OCI-LY1 (cell line): ENCODE measurements around the gene TAF3.
"Not testable (repeated sequence)": the region's sequence is repeated elsewhere in the genome, so short reads cannot be mapped to it uniquely, and the experiment has no call there.

ENCODE experiments used
- H2AFZ ChIP-seq: fragments of 200-600 bp; sonication (generic), shearing (Covaris generic); 2 replicates; pipeline ENCODE4 v1.6.0; 2014; ENCODE audit warnings: antibody characterized with exemption, mild to moderate bottlenecking, low read length
- H3F3A ChIP-seq: fragments of 200-600 bp; sonication (generic), shearing (Covaris generic); 2 replicates; pipeline ENCODE4 v1.6.0; 2014; ENCODE audit warnings: mild to moderate bottlenecking, antibody characterized with exemption, low read length, moderate library complexity; ENCODE audit not compliant: insufficient read depth
- H3K27ac ChIP-seq: fragments of 200-600 bp; sonication (generic); 2 replicates; pipeline ENCODE4 v1.5.1; 2014; ENCODE audit warnings: low read length, mixed run types, mild to moderate bottlenecking, low read depth; ENCODE audit not compliant: poor library complexity, severe bottlenecking
- H3K27me3 ChIP-seq: fragments of 200-600 bp; sonication (generic); 2 replicates; pipeline ENCODE4 v1.6.0; 2014; ENCODE audit warnings: antibody characterized with exemption, mild to moderate bottlenecking, low read length, moderate library complexity; ENCODE audit not compliant: insufficient read depth
- H3K36me3 ChIP-seq: fragments of 200-600 bp; sonication (generic); 2 replicates; pipeline ENCODE4 v1.6.1; 2014; ENCODE audit warnings: mild to moderate bottlenecking, antibody characterized with exemption, low read length, moderate library complexity, mixed read lengths; ENCODE audit not compliant: insufficient read depth
- H3K4me1 ChIP-seq: fragments of 200-600 bp; sonication (generic); 2 replicates; pipeline ENCODE4 v1.5.1; 2014; ENCODE audit warnings: mild to moderate bottlenecking, low read length, moderate library complexity; ENCODE audit not compliant: insufficient read depth, severe bottlenecking
- H3K4me2 ChIP-seq: fragments of 200-600 bp; sonication (generic), shearing (Covaris generic); 2 replicates; pipeline ENCODE4 v1.6.1; 2014; ENCODE audit warnings: low read length
- H3K4me3 ChIP-seq: fragments of 200-600 bp; sonication (generic); 2 replicates; pipeline ENCODE4 v1.5.1; 2014; ENCODE audit warnings: low read length, low read depth, mild to moderate bottlenecking, mixed read lengths; ENCODE audit not compliant: poor library complexity, severe bottlenecking
- H3K79me2 ChIP-seq: fragments of 200-600 bp; shearing (Covaris generic); 2 replicates; pipeline ENCODE4 v1.6.1; 2016; ENCODE audit warnings: mixed run types, low read length, mixed read lengths; ENCODE audit not compliant: insufficient read depth
- H3K9ac ChIP-seq: fragments of 200-600 bp; sonication (generic), shearing (Covaris generic); 2 replicates; pipeline ENCODE4 v1.6.1; 2014; ENCODE audit warnings: mild to moderate bottlenecking, low read length, mixed read lengths
- H3K9me2 ChIP-seq: fragments of 200-600 bp; sonication (generic), shearing (Covaris generic); 2 replicates; pipeline ENCODE4 v1.6.1; 2014; ENCODE audit warnings: low read depth, mild to moderate bottlenecking, low read length, mixed read lengths
- H3K9me3 ChIP-seq: fragments of 200-600 bp; shearing (Covaris generic); 2 replicates; pipeline ENCODE4 v1.6.1; 2014; ENCODE audit warnings: low read length, mixed read lengths
- H4K20me1 ChIP-seq: fragments of 200-600 bp; sonication (generic), shearing (Covaris generic); 2 replicates; pipeline ENCODE4 v1.6.0; 2016; ENCODE audit warnings: mild to moderate bottlenecking, low read length; ENCODE audit not compliant: insufficient read depth
- CTCF ChIP-seq: fragments of 200-600 bp; sonication (generic), shearing (Covaris generic); IDR thresholded peaks from 2 replicates; pipeline ENCODE4 v1.5.1; 2017; ENCODE audit warnings: mild to moderate bottlenecking, antibody characterized with exemption, low read length, moderate library complexity, mixed read lengths
- EZH2 ChIP-seq: fragments of 200-600 bp; sonication (generic), shearing (Covaris generic); IDR thresholded peaks from 2 replicates; pipeline ENCODE4 v1.8.0; 2017; ENCODE audit warnings: borderline replicate concordance, mixed run types, mild to moderate bottlenecking, antibody characterized with exemption, low read length, moderate library complexity, mixed read lengths

The TAF3 gene

DNA sequence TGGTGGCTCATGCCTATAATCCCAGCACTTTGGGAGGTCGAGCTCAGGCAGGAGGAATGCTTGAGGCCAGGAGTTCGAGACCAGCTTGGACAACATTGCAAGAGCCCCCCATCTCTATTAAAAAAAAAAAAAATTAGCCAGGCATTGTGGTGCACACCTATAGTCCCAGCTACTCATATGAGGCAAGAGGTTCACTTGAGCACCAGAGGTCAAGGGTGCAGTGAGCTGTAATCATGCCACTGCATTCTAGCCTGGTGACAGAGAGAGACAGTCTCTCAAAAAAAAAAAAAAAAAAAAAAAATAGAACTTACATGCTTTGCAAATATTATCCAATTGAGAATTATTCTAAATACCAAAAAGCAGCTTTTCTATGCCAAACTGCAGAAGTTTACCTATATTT lies 41.5 kb upstream of the TAF3 start:
- H3K27ac ChIP-seq, result no peak overlapping the region
- H3K9me2 ChIP-seq, result no peaks in the 10 kb centered on the region
- no peak for TF ChIP-seq EZH2
- TF ChIP-seq CTCF, result no peak
- H3K4me3 ChIP-seq, result no peak overlapping the region
- H3K9me3 ChIP-seq, result no peaks in the 10 kb centered on the region
- peaks cover 66% of the 10 kb centered on the region for H3K36me3 ChIP-seq
- 0 out of 2 replicates have a peak, but pooled peaks cover 3% of the 10 kb centered on the region for H3K79me2 ChIP-seq
- H3K4me2 ChIP-seq, result no peak overlapping the region
- H3K4me1 ChIP-seq, result peaks cover 10% of the 10 kb centered on the region
- no peak overlapping the region for H2AFZ ChIP-seq
- no peak overlapping the region for H3K9ac ChIP-seq
- H3F3A ChIP-seq, result no peaks in the 10 kb centered on the region
- no peaks in the 10 kb centered on the region for H4K20me1 ChIP-seq
- H3K27me3 ChIP-seq, result no peaks in the 10 kb centered on the region

DNA sequence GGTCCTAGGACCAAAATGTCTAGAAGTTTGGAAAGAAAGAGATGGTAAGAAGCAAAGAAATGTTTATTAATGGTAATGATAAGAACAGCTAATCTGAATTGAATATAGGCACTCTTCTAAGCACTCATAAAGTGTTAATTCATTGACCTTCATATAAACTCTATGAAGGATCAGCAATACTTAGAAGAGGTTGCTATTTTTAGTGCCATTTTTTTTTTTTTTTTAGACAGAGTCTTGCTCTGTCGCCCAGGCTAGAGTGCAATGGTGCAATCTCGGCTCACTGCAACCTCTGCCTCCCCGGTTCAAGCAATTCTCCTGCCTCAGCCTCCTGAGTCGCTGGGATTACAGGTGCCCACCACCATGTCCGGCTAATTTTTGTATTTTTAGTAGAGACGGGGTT lies 36.1 kb upstream of the TAF3 start:
- Histone ChIP-seq H3K79me2 (peaks cover 48% of the 10 kb centered on the region), H3K36me3 (peaks cover 54% of the 10 kb centered on the region), H3K4me1 (peaks cover 20% of the 10 kb centered on the region)
- H3K9me2 ChIP-seq, H3K27ac ChIP-seq, H3K27me3 ChIP-seq, H4K20me1 ChIP-seq, H3F3A ChIP-seq, H3K4me3 ChIP-seq, H3K9ac ChIP-seq, H3K4me2 ChIP-seq, H3K9me3 ChIP-seq, H2AFZ ChIP-seq: not testable (repeated sequence)

- Histone ChIP-seq H3K4me2 (peak overlapping the region; percentile 76), H3K27me3 (no peaks in the 10 kb centered on the region), H4K20me1 (no peaks in the 10 kb centered on the region), H3K9ac (peak overlapping the region; percentile 89; the same call in 1 of the 2 replicates), H2AFZ (no peak overlapping the region), H3K27ac (no peak overlapping the region), H3K4me3 (peak overlapping the region; percentile 96), H3K9me2 (no peaks in the 10 kb centered on the region), H3K79me2 (peaks cover 82% of the 10 kb centered on the region), H3K9me3 (no peaks in the 10 kb centered on the region), H3K4me1 (peaks cover 39% of the 10 kb centered on the region), H3K36me3 (peaks cover 27% of the 10 kb centered on the region), H3F3A (no peaks in the 10 kb centered on the region)
- TF ChIP-seq EZH2 (no peak), CTCF (no peak)
These were observed 31.9 kb upstream of the TAF3 start for GRCh38 chr10:7786430-7786829.

- H4K20me1 ChIP-seq, result no peaks in the 10 kb centered on the region
- H3K27me3 ChIP-seq, result no peaks in the 10 kb centered on the region
- H3K9me3 ChIP-seq, result no peaks in the 10 kb centered on the region
- peaks cover 34% of the 10 kb centered on the region for H3K36me3 ChIP-seq
- peak overlapping the region; percentile 89 for H3K9ac ChIP-seq
- H3K4me3 ChIP-seq, result peak overlapping the region; percentile 96
- peak overlapping the region; percentile 76 for H3K4me2 ChIP-seq
- H3F3A ChIP-seq, result no peaks in the 10 kb centered on the region
- H3K79me2 ChIP-seq, result peaks cover 91% of the 10 kb centered on the region
- TF ChIP-seq CTCF (no peak), EZH2 (no peak)
- H2AFZ ChIP-seq, result no peak overlapping the region
- no peaks in the 10 kb centered on the region for H3K9me2 ChIP-seq
- no peak overlapping the region for H3K27ac ChIP-seq
- H3K4me1 ChIP-seq, result peaks cover 39% of the 10 kb centered on the region
These were observed 31.0 kb upstream of the TAF3 start for GRCh38 chr10:7787150-7787856.
